Measurements from ENCODE around the gene NSMCE4A. TPM values are rescaled to one million over a fixed set of nuclear protein-coding genes. Genes with fewer than 3 reads are reported as not detected.

The NSMCE4A gene
- total and polyA plus RNA-seq, 9 of the 15 experiments (the other 6 are each of a cell fraction or from before 2014, with no cell fraction given), result 8.4 to 88.5 (median 46.4) TPM

- TF ChIP-seq, protein P1, sequence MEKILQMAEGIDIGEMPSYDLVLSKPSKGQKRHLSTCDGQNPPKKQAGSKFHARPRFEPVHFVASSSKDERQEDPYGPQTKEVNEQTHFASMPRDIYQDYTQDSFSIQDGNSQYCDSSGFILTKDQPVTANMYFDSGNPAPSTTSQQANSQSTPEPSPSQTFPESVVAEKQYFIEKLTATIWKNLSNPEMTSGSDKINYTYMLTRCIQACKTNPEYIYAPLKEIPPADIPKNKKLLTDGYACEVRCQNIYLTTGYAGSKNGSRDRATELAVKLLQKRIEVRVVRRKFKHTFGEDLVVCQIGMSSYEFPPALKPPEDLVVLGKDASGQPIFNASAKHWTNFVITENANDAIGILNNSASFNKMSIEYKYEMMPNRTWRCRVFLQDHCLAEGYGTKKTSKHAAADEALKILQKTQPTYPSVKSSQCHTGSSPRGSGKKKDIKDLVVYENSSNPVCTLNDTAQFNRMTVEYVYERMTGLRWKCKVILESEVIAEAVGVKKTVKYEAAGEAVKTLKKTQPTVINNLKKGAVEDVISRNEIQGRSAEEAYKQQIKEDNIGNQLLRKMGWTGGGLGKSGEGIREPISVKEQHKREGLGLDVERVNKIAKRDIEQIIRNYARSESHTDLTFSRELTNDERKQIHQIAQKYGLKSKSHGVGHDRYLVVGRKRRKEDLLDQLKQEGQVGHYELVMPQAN (IDR thresholded peaks at IDR 0.05; ENCODE audit: borderline replicate concordance), result no peak
- TF ChIP-seq TRIM28 (IDR thresholded peaks at IDR 0.05), result peak; percentile 39; the same call in 1 of the 2 replicates
- no peak for TF ChIP-seq JUND (IDR thresholded peaks at IDR 0.05; ENCODE audit: borderline replicate concordance, low read depth, low read length)
- TF ChIP-seq JUND (tag; IDR thresholded peaks at IDR 0.05; ENCODE audit: borderline replicate concordance, low read depth, low read length), result no peak
- no peak for TF ChIP-seq CREBBP (IDR thresholded peaks at IDR 0.05; ENCODE audit: low read depth, low read length)
- peak; percentile 96 for TF ChIP-seq ZNF707 (CRISPR knock-in tag; conservative IDR thresholded peaks at IDR 0.05)
- TF ChIP-seq NFIC (IDR thresholded peaks at IDR 0.05), result no peak
- TF ChIP-seq, protein P2, sequence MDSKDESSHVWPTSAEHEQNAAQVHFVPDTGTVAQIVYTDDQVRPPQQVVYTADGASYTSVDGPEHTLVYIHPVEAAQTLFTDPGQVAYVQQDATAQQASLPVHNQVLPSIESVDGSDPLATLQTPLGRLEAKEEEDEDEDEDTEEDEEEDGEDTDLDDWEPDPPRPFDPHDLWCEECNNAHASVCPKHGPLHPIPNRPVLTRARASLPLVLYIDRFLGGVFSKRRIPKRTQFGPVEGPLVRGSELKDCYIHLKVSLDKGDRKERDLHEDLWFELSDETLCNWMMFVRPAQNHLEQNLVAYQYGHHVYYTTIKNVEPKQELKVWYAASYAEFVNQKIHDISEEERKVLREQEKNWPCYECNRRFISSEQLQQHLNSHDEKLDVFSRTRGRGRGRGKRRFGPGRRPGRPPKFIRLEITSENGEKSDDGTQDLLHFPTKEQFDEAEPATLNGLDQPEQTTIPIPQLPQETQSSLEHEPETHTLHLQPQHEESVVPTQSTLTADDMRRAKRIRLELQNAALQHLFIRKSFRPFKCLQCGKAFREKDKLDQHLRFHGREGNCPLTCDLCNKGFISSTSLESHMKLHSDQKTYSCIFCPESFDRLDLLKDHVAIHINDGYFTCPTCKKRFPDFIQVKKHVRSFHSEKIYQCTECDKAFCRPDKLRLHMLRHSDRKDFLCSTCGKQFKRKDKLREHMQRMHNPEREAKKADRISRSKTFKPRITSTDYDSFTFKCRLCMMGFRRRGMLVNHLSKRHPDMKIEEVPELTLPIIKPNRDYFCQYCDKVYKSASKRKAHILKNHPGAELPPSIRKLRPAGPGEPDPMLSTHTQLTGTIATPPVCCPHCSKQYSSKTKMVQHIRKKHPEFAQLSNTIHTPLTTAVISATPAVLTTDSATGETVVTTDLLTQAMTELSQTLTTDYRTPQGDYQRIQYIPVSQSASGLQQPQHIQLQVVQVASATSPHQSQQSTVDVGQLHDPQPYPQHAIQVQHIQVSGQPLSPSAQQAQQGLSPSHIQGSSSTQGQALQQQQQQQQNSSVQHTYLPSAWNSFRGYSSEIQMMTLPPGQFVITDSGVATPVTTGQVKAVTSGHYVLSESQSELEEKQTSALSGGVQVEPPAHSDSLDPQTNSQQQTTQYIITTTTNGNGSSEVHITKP (IDR thresholded peaks at IDR 0.05; ENCODE audit: partially characterized antibody), result no peak
- TF ChIP-seq NR3C1 (CRISPR knock-in tag; IDR thresholded peaks at IDR 0.05), result no peak
- TF ChIP-seq DNMT1 (IDR thresholded peaks at IDR 0.05), result no peak
Observed at GRCh38 chr10:121984463-121984862, 9.4 kb upstream of the NSMCE4A start (continued).

All from K562 (cell line).